ENCODE data around the gene PDCL3. TPM values are rescaled to one million over a fixed set of nuclear protein-coding genes. Genes with fewer than 3 reads are reported as not detected.

Gene PDCL3
- total and polyA plus RNA-seq, 8 donors: 4.9 to 14.5 (median 8.2) TPM

DNA sequence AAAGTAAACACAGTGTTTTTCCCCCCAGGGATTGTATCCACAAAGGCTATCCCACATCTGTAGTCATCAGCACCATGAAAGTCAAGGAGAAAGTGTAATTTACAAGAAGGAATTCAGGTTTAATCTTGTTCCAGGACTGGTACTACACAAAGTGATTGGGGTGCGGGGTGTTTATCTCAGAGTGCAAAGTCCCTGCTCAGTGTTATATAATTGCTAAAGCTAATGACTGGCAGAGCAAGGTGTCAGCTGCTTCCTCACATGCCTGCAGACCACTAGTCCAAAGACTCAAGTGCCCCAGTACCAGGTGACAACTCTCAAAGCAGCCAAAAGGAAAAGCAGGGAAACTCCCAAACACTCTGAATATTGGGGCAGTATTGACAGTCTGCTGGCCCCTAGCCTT is 40.4 kb upstream of the PDCL3 start:
- Histone ChIP-seq H3K9me3 (no peaks in the 10 kb centered on the region), H3K36me3 (no peaks in the 10 kb centered on the region), H3K4me1 (no peaks in the 10 kb centered on the region), H3K27ac (no peak overlapping the region), H3K4me3 (no peak overlapping the region), H3K27me3 (no peaks in the 10 kb centered on the region)
- intact Hi-C loops (cut with DNase I): no loop called here
- DNase-seq (peak in 1 of 6 donors; percentile 7), FAIRE-seq (no peak), ATAC-seq (peak in 2 of 4 donors; percentile 35 to 71)
- WGBS, 2 donors: 8 to 24% methylated on average over 1 of the region's 1 CpG
- TF ChIP-seq, protein P1, sequence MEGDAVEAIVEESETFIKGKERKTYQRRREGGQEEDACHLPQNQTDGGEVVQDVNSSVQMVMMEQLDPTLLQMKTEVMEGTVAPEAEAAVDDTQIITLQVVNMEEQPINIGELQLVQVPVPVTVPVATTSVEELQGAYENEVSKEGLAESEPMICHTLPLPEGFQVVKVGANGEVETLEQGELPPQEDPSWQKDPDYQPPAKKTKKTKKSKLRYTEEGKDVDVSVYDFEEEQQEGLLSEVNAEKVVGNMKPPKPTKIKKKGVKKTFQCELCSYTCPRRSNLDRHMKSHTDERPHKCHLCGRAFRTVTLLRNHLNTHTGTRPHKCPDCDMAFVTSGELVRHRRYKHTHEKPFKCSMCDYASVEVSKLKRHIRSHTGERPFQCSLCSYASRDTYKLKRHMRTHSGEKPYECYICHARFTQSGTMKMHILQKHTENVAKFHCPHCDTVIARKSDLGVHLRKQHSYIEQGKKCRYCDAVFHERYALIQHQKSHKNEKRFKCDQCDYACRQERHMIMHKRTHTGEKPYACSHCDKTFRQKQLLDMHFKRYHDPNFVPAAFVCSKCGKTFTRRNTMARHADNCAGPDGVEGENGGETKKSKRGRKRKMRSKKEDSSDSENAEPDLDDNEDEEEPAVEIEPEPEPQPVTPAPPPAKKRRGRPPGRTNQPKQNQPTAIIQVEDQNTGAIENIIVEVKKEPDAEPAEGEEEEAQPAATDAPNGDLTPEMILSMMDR (IDR thresholded peaks at IDR 0.05): no peak

- Histone ChIP-seq H3K27ac (no peak overlapping the region), H3K4me3 (no peak overlapping the region), H3K27me3 (no peaks in the 10 kb centered on the region), H3K36me3 (no peaks in the 10 kb centered on the region), H3K4me1 (no peaks in the 10 kb centered on the region), H3K9me3 (no peaks in the 10 kb centered on the region)
- intact Hi-C loops (cut with DNase I): no loop called here
- 81 to 92% methylated on average over 2 of the region's 2 CpGs for WGBS, 2 donors
- FAIRE-seq (no peak), ATAC-seq (no peak), DNase-seq (no peak)
- TF ChIP-seq, protein P1 (IDR thresholded peaks at IDR 0.05): no peak
These were observed 38.5 kb upstream of the PDCL3 start for GRCh38 chr2:100524331-100524730.

DNA sequence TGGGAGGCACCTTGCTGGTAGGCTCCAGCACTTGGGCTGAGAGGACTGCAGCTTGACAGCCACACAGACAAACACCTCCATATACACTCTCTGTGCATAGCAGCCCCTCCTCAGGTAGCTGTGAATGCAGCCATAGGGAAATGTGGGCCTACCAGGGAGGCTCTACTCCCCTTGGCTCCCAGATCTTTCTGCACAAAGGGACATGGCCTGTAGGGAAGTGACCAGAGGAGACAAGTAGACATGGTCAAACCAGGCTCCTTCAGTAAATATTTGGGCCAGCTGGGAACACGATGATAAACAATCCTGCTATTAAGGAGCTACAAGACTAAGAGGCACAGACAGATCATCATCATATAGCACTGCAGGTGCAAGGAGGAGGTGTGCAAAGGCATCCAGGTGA is 35.9 kb upstream of the PDCL3 start:
- Histone ChIP-seq H3K9me3 (no peaks in the 10 kb centered on the region), H3K27me3 (no peaks in the 10 kb centered on the region), H3K36me3 (no peaks in the 10 kb centered on the region), H3K4me1 (no peaks in the 10 kb centered on the region), H3K4me3 (no peak overlapping the region), H3K27ac (no peak overlapping the region)
- DNase-seq: no peak
- no peak for FAIRE-seq
- WGBS, 2 donors: 26 to 31% methylated on average over 1 of the region's 1 CpG
- intact Hi-C loops (cut with DNase I): no loop called here
- ATAC-seq: no peak
- TF ChIP-seq, protein P1 (IDR thresholded peaks at IDR 0.05): no peak

DNA sequence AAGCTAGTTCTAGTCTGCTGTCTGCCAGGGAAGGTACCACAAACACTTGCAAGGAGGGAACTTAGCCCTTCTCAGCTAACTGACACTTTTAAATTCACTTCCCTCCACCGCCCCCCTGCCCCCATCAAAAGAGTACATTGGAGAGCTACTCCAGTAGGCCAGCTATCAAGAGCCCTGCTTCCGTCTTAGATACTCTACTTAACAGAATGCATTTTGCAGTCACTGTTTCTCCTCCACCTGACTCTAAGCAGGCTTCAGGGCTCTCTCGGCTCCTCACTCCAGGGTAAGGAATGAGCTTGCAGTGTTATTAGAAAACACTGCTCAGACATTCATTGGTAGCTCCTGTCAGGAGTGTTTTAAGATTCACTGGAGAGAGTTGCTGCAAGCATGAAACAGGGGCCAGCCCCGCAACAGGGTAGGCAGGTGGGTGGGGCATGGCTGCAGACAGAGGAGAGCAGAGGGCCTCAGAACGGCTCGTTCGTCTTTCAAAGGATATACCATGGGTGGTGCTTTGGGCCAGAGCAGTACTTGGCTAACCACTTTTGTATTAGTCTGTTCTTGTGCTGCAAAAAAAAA is 35.3 kb upstream of the PDCL3 start:
- FAIRE-seq: no peak
- intact Hi-C loops (cut with DNase I): no loop called here

DNA sequence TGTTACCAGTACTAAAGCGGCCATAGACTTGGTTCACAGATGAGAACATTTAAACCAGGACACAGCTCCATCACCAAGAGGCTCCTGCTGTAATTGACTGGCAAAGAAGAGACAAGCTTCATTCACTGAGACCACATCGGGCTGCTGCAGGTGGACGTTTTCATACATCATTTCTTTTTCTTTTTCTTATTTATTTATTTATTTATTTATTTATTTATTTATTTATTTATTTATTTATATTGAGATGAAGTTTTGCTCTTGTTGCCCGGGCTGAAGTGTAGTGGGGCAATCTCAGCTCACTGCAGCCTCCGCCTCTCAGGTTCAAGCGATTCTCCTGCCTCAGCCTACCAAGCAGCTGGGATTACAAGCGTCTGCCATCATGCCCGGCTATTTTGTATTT is 33.6 kb upstream of the PDCL3 start:
- Histone ChIP-seq H3K4me1 (no peaks in the 10 kb centered on the region), H3K9me3 (no peaks in the 10 kb centered on the region), H3K4me3 (no peak overlapping the region), H3K27ac (no peak overlapping the region), H3K36me3 (no peaks in the 10 kb centered on the region), H3K27me3 (no peaks in the 10 kb centered on the region)
- no peak for DNase-seq
- intact Hi-C loops (cut with DNase I): no loop called here
- no peak for ATAC-seq
- 83 to 87% methylated on average over 8 of the region's 8 CpGs for WGBS, 2 donors
- TF ChIP-seq, protein P1 (IDR thresholded peaks at IDR 0.05): no peak
- no peak for FAIRE-seq

More for the DNA sequence above, 35.3 kb upstream of the PDCL3 start:
- Histone ChIP-seq H3K4me3 (no peak overlapping the region), H3K27me3 (no peaks in the 10 kb centered on the region), H3K36me3 (no peaks in the 10 kb centered on the region), H3K9me3 (no peaks in the 10 kb centered on the region), H3K27ac (no peak overlapping the region), H3K4me1 (no peaks in the 10 kb centered on the region)
- no peak for DNase-seq
- TF ChIP-seq, protein P1 (IDR thresholded peaks at IDR 0.05): no peak
- WGBS, 2 donors: 76% methylated on average over 7 of the region's 7 CpGs
- no peak for ATAC-seq
